ENCODE measurements around the gene BCORL1.
A peak's percentile ranks its signal among the peaks of the same experiment; 100 is the strongest.

BCORL1 gene

GRCh38 chrX:129981752-129982299 is 609 bp upstream of the BCORL1 start:
- H3K4me1 Mint-ChIP-seq, result peaks cover 14% of the 10 kb centered on the region
- H3K27ac Mint-ChIP-seq, result no peak overlapping the region
- ATAC-seq (no peak), DNase-seq (ENCODE audit: low spot score in 2 of 2) (no peak)
- H3K4me3 Mint-ChIP-seq, result no peak overlapping the region
- H3K36me3 Mint-ChIP-seq, result peaks cover 10% of the 10 kb centered on the region
- H3K9me3 Mint-ChIP-seq, result no peaks in the 10 kb centered on the region

GRCh38 chrX:129983575-129984110 is 1.2 kb downstream of the BCORL1 start:
- Mint-ChIP-seq H3K36me3 (peaks cover 10% of the 10 kb centered on the region), H3K4me3 (no peak overlapping the region), H3K9me3 (no peaks in the 10 kb centered on the region), H3K4me1 (peaks cover 25% of the 10 kb centered on the region), H3K27ac (no peak overlapping the region)
- peak in 1 of 2 donors; percentile 52 for DNase-seq (ENCODE audit: low spot score in 2 of 2)
- ATAC-seq, result no peak

DNA sequence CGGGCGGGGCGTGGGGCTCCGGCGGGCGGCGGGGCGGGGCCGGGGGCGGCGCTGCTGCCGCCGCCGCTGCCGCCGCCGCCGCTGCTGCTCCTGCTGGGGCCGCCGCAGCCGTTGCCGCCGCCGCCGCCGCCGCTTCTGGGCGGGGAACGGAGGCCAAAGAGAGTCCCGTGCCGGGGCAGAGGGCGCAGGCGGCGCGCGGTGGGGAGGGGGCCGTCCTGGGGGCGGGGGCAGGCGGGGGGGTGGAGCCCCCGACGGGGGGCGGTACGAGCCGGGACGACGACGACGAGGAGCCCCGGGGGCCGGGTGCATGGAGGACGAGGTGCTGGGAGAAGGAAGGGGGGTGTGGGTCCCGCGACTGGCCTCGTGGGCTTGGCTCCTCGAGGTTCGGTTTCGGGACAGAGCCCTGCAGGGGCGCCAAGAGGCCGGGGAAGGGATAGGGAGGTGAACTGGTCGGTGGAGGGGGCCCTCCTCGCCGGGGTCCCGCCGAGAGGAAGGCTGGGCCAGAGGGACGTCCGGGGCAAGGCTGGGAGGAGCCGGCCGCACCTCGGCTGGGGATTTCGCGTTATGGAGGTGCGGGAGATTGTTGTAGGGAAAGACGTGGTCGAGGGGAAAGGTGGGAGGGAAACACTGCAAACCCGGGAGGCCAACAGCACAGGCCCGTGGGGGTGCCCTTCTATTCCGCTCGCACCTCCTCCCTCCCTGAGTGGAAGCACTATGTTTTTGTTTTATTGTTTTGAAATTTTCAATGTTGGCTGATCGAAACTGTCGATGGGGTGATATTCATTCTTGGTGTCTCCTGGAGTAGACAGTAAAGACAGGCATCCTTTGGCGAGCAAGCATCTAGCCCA is 1.9 kb downstream of the BCORL1 start:
- peak overlapping the region; percentile 61 for H3K27ac Mint-ChIP-seq
- peak; percentile 9 to 61 for DNase-seq (ENCODE audit: low spot score in 2 of 2)
- H3K36me3 Mint-ChIP-seq, result peaks cover 11% of the 10 kb centered on the region

DNA sequence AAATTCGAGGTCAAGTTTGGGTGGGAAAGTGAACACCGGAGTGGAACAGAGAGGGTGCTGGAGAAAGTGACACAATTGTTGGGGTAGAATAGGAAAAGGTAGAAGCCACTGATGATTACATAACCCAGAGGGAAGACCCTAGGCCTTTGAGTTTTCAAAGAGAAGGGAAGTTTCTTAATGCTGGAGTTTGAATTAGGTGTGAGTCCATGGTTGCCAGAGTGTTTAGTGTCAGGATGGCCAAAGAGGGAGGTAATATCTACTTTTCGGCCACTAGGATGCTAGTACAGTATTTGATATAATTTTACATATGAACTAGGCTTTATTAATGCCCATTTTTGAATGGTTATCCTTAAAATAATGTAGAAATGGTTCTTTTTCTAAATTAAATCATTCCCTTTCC is 5.4 kb downstream of the BCORL1 start:
- Mint-ChIP-seq H3K27ac (no peak overlapping the region), H3K36me3 (peaks cover 18% of the 10 kb centered on the region), H3K4me1 (peaks cover 25% of the 10 kb centered on the region), H3K9me3 (no peaks in the 10 kb centered on the region), H3K4me3 (no peak overlapping the region)
- no peak for ATAC-seq
- DNase-seq (ENCODE audit: low spot score in 2 of 2), result no peak

More for the DNA sequence above, 1.9 kb downstream of the BCORL1 start:
- Mint-ChIP-seq H3K9me3 (no peaks in the 10 kb centered on the region), H3K4me1 (peaks cover 25% of the 10 kb centered on the region), H3K4me3 (no peak overlapping the region)
- ATAC-seq, result no peak

DNA sequence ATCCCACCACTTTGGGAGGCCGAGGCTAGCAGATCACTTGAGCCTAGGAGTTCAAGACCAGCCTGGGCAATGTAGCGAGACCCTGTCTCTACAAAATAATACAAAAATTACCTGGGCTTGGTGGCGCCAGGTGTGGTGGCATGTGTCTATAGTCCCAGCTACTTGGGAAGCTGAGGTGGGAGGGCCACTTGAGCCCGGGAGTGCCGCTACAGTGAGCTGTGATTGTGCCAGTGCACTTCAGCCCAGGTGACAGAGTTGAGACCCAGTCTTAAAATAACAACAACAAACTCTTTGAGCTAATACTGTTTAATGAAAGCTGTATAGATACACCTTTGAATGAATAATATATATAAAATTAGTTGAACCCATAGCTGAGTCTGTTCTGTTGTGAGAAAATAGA is 9.7 kb downstream of the BCORL1 start:
- Mint-ChIP-seq H3K4me1 (peaks cover 8% of the 10 kb centered on the region), H3K27ac (no peak overlapping the region), H3K9me3 (no peaks in the 10 kb centered on the region), H3K36me3 (peaks cover 20% of the 10 kb centered on the region), H3K4me3 (no peak overlapping the region)
- ATAC-seq, result no peak
- no peak for DNase-seq (ENCODE audit: low spot score in 2 of 2)

DNA sequence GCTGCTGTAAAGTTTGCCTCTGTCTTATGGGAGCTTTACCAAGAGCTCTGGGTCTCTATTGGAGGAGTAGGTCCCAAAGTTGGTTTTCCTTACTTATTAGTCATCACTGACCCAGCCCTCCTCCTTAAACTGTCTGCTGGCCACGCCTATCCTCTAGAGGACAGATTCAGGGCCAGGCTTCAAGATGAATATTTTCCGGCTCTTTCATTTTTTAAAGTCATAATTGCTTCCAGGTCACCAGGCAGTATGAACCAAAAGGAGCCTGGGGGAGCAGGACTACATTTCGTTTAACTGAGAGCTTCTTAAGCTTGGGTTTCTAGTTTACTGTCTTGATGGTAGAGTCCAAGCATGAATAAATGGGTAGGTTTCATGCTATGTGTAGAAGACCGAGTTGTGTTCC is 13.7 kb downstream of the BCORL1 start:
- no peaks in the 10 kb centered on the region for H3K9me3 Mint-ChIP-seq
- peaks cover 1% of the 10 kb centered on the region for H3K4me1 Mint-ChIP-seq
- no peak overlapping the region for H3K4me3 Mint-ChIP-seq
- DNase-seq (ENCODE audit: low spot score in 2 of 2) (no peak), ATAC-seq (no peak)
- H3K36me3 Mint-ChIP-seq, result peaks cover 23% of the 10 kb centered on the region
- H3K27ac Mint-ChIP-seq, result no peak overlapping the region

DNA sequence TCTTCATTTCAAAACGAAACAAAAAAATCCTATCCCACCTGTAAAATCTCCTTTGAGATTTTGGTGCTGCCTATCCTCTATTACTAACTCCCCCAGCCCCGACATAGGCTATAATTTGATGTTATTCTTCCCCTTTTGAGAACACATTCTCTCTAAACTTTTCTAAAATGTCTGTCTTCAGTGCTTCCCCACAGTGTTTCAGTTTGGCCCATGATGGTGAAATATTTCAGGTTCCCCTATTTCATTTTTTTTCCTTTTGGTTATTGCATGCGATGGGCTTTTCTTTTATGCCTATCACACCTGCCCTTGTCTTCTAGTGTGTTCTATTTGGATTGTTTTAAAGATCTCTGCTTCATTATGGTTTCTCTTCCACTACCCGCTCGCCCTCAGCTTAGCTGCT is 14.7 kb downstream of the BCORL1 start:
- Mint-ChIP-seq H3K4me3 (no peak overlapping the region), H3K4me1 (peaks cover 11% of the 10 kb centered on the region), H3K9me3 (no peaks in the 10 kb centered on the region), H3K27ac (no peak overlapping the region), H3K36me3 (peaks cover 26% of the 10 kb centered on the region)
- ATAC-seq, result no peak
- DNase-seq (ENCODE audit: low spot score in 2 of 2), result no peak

DNA sequence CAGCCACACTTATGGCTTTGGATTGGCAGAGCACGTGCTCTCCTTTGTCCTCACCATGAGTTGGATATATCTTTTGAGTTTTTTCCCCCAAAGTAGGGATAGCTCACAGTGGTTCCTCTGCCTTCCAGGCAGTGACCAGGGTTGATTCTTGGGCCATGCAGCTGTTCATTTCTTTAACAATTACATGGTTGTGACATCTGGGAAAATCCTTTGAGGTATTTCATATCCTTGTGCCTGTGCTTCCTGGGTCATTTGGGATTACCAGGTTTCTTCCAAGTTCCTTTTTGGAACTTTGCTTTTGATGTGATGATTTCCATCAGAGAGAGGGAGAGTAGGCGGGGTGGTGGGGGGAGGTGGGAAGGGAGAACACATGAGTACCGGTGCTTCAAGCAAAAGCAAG is 15.6 kb downstream of the BCORL1 start:
- peaks cover 16% of the 10 kb centered on the region for H3K4me1 Mint-ChIP-seq
- H3K27ac Mint-ChIP-seq, result no peak overlapping the region
- ATAC-seq (no peak), DNase-seq (ENCODE audit: low spot score in 2 of 2) (no peak)
- H3K9me3 Mint-ChIP-seq, result no peaks in the 10 kb centered on the region
- H3K36me3 Mint-ChIP-seq, result peaks cover 26% of the 10 kb centered on the region
- H3K4me3 Mint-ChIP-seq, result no peak overlapping the region

DNA sequence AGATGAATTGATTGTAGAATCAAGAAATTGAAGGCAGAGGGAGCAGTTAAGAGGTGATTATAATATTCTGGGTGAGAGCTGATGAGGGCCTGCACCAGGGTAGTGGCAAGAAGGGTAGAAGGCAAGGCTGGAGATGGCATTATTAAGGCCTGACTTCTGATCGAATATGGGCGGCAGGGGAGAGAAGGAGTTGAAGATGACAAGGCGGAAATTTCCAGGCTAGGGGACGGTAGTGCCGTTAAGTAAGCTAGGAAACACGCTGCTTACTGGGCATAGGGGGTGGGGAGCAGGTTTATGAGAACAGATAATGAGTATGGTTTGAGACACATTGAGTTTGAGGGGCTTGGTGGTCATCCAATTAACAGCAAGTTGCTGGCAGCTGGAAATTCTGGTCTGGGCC is 19.5 kb downstream of the BCORL1 start:
- H3K27ac Mint-ChIP-seq, result peak overlapping the region; percentile 73
- no peak overlapping the region for H3K4me3 Mint-ChIP-seq
- ATAC-seq, result no peak
- peaks cover 34% of the 10 kb centered on the region for H3K36me3 Mint-ChIP-seq
- DNase-seq (ENCODE audit: low spot score in 2 of 2), result no peak
- peaks cover 16% of the 10 kb centered on the region for H3K4me1 Mint-ChIP-seq
- no peaks in the 10 kb centered on the region for H3K9me3 Mint-ChIP-seq

DNA sequence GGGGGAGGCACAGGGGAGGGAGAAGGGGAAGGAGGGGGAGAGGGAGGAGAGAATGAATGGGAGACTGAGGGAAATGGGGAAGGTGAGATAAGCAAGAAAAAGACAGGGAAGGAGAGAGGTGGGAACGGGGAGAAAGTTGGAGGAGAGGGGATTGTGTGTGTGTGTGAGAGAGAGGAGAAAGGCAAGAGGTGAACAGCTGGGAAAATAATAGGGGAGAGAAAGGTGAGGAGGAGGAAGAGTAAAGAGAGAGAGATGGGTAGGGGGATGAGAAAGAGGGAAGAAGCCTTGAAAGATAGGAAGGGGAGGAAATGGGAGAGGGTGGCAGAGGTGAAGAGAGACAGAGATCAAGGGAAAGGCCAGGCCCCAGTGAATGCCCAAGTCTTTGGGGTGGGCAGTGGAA is 20.1 kb downstream of the BCORL1 start:
- no peak for DNase-seq (ENCODE audit: low spot score in 2 of 2)
- H3K27ac Mint-ChIP-seq, result peak overlapping the region; percentile 73
- no peaks in the 10 kb centered on the region for H3K9me3 Mint-ChIP-seq
- no peak for ATAC-seq
- H3K36me3 Mint-ChIP-seq, result peaks cover 39% of the 10 kb centered on the region
- H3K4me3 Mint-ChIP-seq, result no peak overlapping the region
- peaks cover 16% of the 10 kb centered on the region for H3K4me1 Mint-ChIP-seq

DNA sequence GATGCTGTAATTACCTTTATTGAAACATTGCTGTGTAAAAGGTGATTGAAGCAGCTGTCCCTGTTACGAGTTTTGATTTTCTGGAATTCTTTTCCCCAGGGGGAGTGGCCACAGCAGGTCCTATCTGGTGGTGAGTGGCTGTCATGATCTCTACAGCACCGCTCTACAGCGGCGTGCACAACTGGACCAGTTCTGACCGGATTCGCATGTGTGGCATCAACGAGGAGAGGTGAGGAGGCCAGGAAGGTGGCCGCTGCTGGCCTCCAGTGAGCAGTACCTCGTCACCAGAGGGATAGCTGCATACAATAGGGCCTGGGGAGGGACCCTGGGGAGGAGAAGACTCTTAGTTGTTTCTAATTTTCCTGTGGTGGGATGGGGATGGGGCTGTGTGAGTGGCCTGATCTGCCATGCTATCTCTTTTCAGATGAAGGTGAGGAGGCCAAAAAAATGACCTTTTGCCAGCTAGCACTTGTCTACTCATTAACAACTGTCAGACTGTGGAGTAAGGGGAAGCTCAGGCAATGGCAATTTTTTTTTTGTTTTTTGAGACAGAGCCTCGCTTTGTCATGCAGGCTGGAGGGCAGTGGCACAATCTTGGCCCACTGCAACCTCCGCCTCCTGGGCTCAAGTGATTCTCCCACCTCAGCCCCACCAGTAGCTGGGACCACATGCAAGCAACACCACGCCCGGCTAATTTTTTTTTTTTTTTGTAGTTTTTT is 22.8 kb downstream of the BCORL1 start:
- no peaks in the 10 kb centered on the region for H3K9me3 Mint-ChIP-seq
- no peak overlapping the region for H3K27ac Mint-ChIP-seq
- peaks cover 47% of the 10 kb centered on the region for H3K36me3 Mint-ChIP-seq
- H3K4me3 Mint-ChIP-seq, result no peak overlapping the region
- DNase-seq (ENCODE audit: low spot score in 2 of 2) (no peak), ATAC-seq (no peak)
- peaks cover 16% of the 10 kb centered on the region for H3K4me1 Mint-ChIP-seq

- Mint-ChIP-seq H3K9me3 (no peaks in the 10 kb centered on the region), H3K4me3 (no peak overlapping the region), H3K4me1 (no peaks in the 10 kb centered on the region), H3K36me3 (peaks cover 49% of the 10 kb centered on the region), H3K27ac (no peak overlapping the region)
- DNase-seq (ENCODE audit: low spot score in 2 of 2) (no peak), ATAC-seq (no peak)
Observed at GRCh38 chrX:130009658-130010223, 27.3 kb downstream of the BCORL1 start.

DNA sequence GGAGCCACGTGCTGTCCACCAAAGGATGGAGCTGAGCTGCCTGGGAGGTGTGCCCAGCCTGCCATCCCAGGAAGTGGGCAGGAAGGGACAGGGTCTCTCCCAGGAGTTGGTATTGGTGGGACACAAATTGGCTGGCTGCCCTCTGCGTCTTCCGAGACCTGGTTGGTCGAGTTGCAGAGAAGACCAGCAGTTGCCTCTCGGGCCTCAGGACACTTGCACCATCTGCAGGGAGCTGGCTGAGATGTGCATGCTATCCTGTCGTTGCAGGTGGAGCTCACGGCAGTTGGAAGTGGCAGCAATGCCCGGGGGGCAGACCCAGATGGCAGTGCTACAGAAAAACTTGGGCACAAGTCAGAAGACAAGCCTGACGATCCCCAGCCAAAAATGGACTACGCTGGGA is 30.2 kb downstream of the BCORL1 start:
- H3K27ac Mint-ChIP-seq, result no peak overlapping the region
- H3K4me1 Mint-ChIP-seq, result peaks cover 6% of the 10 kb centered on the region
- no peaks in the 10 kb centered on the region for H3K9me3 Mint-ChIP-seq

DNA sequence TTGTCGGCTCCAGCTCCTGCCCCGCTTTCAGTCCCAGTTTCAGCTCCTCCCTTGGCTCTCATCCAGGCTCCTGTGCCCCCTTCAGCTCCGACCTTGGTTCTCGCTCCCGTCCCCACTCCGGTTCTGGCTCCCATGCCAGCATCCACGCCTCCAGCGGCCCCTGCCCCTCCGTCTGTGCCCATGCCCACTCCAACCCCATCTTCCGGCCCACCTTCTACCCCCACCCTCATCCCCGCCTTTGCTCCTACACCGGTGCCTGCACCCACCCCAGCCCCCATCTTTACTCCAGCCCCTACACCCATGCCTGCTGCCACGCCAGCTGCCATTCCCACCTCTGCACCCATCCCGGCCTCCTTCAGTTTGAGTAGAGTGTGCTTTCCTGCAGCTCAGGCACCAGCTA is 31.2 kb downstream of the BCORL1 start:
- Mint-ChIP-seq H3K4me3 (no peak overlapping the region), H3K4me1 (peaks cover 12% of the 10 kb centered on the region), H3K9me3 (no peaks in the 10 kb centered on the region), H3K36me3 (peaks cover 39% of the 10 kb centered on the region), H3K27ac (no peak overlapping the region)
- no peak for ATAC-seq
- DNase-seq (ENCODE audit: low spot score in 2 of 2), result no peak

More for the DNA sequence above, 30.2 kb downstream of the BCORL1 start:
- H3K4me3 Mint-ChIP-seq, result no peak overlapping the region
- H3K36me3 Mint-ChIP-seq, result peaks cover 41% of the 10 kb centered on the region
- DNase-seq (ENCODE audit: low spot score in 2 of 2) (no peak), ATAC-seq (no peak)

- Mint-ChIP-seq H3K4me1 (peaks cover 12% of the 10 kb centered on the region), H3K9me3 (no peaks in the 10 kb centered on the region), H3K36me3 (peaks cover 38% of the 10 kb centered on the region), H3K4me3 (no peak overlapping the region), H3K27ac (no peak overlapping the region)
- ATAC-seq (no peak), DNase-seq (ENCODE audit: low spot score in 2 of 2) (no peak)
Observed at GRCh38 chrX:130014356-130014755, 31.9 kb downstream of the BCORL1 start.

Measured in stimulated activated effector memory CD8-positive, alpha-beta T cell treated with anti-CD3 and anti-CD28 coated beads, Interleukin-12 subunit alpha, Interleukin-12 subunit beta, amount 100 ng/mL, for 72 hours (primary cell).